Measurements from ENCODE around the gene CCDC6.

- TF ChIP-seq POLR2A (IDR thresholded peaks at IDR 0.05) (no peak), POLR2AphosphoS5 (IDR thresholded peaks at IDR 0.05) (no peak), EP300 (IDR thresholded peaks at IDR 0.05) (no peak)
Measured at GRCh38 chr10:59793919-59794318, 112.4 kb downstream of the CCDC6 start.

Data from suprapubic skin (tissue), 4 donors.